HG02938 (cell line): ENCODE measurements around the gene CERT1.
A peak's percentile ranks its signal among the peaks of the same experiment; 100 is the strongest.
"Not testable (repeated sequence)": the region's sequence is repeated elsewhere in the genome, so short reads cannot be mapped to it uniquely, and the experiment has no call there.

Experiments used
- ATAC-seq: cut with Tn5 transposase; IDR thresholded peaks from one replicate; pipeline ENCODE4 v1.9.1; 2021; ENCODE audit warnings: mild to moderate bottlenecking, moderate library complexity; ENCODE audit not compliant: unreplicated experiment

CERT1 gene

DNA sequence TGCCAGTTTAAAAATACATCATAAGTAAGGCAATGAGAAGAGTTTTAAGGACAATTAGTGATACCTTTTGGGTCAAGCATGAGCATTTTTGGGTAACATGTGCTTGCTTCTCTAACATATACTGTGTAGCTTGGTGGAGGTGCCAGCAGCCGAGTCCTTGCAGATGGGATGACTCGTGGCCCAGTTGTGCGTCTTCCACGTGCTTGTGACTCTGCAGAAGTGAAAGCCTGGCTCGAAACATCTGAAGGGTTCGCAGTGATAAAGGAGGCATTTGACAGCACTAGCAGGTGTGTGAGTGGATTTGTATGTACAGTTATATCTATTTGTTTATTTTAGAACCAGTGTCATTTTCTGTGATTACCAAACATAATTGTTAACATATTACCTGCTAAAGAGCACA is 156.2 kb downstream of the CERT1 start:
- ATAC-seq, result no peak

GRCh38 chr5:75351139-75351926 is 160.1 kb downstream of the CERT1 start:
- no peak for ATAC-seq

- ATAC-seq, result no peak
These were observed 161.8 kb downstream of the CERT1 start for GRCh38 chr5:75349663-75350062.

DNA sequence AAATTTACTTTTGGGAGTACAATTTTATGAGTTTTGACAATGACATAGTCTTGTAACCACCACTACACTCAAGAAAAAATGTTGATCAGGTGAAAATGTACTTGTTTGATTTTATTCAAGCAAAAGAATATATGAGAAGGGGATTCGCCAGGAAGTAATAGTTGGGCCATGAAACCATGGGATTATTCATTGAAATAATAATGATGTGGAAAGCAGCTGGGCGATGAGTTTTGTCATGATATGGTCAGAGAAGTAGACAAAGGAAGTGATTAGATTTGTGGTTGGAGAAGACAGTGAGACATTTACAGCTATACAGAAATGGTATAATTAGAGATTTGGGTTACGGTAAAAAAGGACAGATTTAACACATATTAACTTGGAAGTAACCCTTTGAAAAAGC is 163.2 kb downstream of the CERT1 start:
- ATAC-seq, result no peak

DNA sequence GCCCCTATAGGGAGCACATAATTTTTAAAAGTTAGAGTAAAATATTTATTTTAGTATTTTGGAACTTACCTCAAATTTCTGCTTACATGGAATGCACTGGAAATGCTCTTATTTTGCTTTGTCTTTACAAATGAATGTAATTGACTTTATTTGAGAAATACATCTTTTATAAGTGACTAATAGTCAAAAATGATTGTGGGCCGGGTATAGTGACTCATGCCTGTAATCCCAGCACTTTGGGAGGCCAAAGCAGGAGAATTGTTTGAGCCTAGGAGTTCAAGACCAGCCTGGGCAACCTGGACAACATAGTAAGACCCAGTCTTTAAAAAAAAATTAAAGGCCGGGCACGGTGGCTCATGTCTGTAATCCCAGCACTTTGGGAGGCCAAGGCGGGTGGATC is 168.6 kb downstream of the CERT1 start:
- no peak for ATAC-seq

GRCh38 chr5:75341934-75342333 is 169.5 kb downstream of the CERT1 start:
- no peak for ATAC-seq

GRCh38 chr5:75340714-75341478 is 170.5 kb downstream of the CERT1 start:
- no peak for ATAC-seq

- no peak for ATAC-seq
These were observed 173.0 kb downstream of the CERT1 start for GRCh38 chr5:75338408-75338807.

- no peak for ATAC-seq
These were observed 173.9 kb downstream of the CERT1 start for GRCh38 chr5:75337366-75338021.

DNA sequence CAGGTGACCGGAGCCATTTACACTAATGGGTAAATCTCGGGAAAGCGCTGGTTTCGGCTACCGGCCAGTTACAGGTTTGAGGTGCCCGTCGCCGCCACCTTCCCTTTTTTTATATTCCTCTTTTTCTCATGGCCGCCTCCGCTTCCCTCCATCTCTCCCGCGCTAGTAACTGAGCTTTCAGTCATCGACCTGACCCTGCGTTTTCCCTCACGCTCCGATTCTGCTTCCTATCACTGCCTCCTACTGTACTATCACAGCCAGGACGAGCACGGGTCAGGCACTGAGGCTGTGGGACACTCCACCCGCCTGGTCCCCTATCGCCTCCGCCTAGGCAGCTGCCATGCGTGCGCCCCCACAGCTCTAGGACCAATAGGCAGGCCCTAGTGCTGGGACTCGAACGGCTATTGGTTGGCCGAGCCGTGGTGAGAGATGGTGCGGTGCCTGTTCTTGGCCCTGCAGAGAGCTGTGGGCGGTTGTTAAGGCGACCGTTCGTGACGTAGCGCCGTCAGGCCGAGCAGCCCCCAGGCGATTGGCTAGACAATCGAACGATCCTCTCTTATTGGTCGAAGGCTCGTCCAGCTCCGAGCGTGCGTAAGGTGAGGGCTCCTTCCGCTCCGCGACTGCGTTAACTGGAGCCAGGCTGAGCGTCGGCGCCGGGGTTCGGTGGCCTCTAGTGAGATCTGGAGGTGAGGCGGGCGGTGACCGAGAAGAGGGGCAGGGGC is 174.7 kb downstream of the CERT1 start, which contains the start of gene HMGCR:
Gene HMGCR (plus strand): TSS at position 606 of the 722 bp plus-strand sequence. CDS start 5,386 bp downstream, outside the sequence.
- peak; percentile 98 for ATAC-seq

DNA sequence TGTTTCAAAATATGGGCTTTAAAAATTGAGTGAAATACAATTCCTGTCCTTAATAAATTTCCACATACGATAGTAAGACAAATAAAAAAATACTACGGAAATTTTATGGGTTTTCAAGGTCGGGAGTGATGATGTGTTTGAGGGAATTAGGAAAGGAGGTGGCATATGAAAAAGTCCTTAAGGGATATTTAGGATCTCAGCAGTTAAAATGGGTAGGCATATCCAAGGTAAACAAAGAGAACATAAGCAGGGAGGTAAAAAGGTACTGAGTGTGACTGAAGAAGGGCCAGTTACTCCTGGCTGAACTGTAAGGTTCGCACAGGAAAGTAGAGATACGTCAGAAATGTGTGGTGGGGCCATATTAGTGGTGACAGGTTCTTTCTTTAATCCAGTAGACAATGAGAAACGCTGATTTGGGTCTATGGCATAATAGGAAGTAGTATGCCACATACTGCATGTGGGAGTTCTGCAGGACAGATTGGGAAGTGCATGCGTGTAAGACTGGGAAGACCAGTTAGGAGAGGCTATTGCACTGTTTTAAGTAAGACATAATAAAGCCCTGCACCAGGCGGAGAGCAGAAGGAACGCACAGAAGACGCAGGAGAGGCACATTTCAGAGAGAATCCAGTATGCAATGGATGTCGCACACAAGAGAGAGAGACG is 175.3 kb downstream of the CERT1 start:
- ATAC-seq, result peak; percentile 4

DNA sequence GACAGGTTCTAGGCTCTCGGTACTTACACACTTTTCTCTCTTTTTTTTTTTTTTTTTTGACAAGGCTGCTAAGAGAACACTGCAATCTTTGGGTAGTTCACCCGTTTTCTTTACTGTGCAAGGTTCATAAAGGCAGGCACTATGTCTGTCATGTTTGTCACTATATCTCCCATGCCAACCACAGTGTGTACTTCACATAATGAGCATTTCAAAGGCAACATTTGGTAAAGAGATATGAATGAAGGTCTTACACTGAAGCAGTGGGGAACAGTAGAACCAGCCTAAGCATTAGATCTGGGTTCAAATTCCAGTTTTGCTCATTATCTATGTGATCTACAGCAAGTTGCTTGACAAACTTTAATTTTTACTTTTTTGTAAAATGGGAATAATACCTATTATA is 175.9 kb downstream of the CERT1 start:
- ATAC-seq, result no peak

DNA sequence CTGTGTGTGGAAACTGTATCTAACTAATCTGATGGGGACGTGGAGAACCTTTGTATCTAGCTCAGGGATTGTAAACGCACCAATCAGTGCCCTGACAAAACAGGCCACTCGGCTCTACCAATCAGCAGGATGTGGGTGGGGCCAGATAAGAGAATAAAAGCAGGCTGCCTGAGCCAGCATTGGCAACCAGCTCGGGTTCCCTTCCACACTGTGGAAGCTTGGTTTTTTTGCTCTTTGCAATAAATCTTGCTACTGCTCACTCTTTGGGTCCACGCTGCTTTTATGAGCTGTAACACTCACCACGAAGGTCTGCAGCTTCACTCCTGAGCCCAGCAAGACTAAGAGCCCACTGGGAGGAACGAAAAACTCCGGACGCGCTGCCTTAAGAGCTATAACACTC is 177.0 kb downstream of the CERT1 start:
- ATAC-seq, result not testable (repeated sequence)

DNA sequence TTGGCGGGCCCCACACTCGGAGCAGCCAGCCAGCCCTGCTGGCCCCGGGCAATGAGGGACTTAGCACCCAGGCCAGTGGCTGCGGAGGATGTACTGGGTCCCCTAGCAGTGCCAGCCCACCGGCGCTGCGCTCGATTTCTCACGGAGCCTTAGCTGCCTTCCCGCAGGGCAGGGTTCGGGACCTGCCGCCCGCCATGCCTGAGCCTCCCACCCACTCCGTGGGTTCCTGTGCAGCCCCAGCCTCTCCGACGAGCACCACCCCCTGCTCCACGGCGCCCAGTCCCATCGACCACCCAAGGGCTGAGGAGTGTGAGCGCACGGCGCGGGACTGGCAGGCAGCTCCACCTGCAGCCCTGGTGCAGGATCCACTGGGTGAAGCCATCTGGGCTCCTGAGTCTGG is 177.7 kb downstream of the CERT1 start:
- not testable (repeated sequence) for ATAC-seq

DNA sequence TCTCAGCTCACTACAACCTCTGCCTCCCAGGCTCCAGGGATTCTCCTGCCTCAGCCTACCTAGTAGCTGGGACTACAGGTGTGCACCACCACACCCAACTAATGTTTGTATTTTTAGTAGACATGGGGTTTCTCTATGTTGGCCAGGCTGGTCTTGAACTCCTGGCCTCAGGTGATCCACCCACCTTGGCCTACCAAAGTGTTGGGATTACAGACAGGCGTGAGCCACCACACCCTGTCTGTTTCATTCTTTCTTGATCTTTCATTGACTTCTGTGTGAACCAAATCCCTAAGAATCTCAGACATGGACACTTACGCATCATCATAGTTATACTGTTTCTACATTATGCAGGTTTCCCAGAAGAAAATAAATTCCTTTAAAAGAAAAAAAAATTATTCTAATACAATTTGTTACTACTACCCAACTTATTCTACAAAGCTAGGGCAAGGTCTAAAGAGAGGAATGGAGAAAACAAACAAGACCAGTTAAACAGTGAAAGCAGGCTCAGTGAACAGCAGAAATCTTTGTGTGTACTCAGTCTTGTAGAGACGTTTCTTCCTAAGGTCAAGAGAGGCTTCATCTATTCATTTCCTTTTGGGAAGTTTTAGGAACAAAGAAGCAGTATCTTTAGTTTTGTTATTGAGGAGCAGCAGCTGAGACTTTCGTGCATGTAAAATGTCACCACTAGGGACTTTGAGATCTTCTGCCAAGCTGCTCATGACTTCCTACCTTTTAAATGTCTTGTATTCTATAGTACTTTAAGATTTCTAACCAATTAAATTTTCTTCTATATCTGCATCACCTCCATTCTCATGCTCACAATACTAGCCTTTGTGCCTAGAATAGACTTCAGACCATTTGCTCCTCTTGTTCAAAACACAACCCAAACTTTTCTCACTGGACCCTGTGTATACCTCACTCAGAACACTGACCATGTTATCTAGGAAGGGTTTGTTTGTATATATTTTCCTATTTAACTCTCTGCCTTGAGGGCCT is 180.0 kb downstream of the CERT1 start:
- ATAC-seq, result no peak

- no peak for ATAC-seq
These were observed 181.0 kb downstream of the CERT1 start for GRCh38 chr5:75330404-75330803.
